Duodenal mucosa (tissue), 2 donors: ENCODE data around the gene KHDC1L.
"Not testable (repeated sequence)": the region's sequence is repeated elsewhere in the genome, so short reads cannot be mapped to it uniquely, and the experiment has no call there.

ENCODE experiments used
- H3K27ac ChIP-seq: one replicate; pipeline ENCODE4 v1.7.0; 2013; ENCODE audit warnings: low read depth, low read length
- H3K27me3 ChIP-seq, 2 donors: one replicate each; pipeline ENCODE4 v1.7.0; 2013; ENCODE audit warnings: low read length in 2 of 2, control low read depth in 1 of 2; ENCODE audit not compliant: insufficient read depth in 2 of 2, control insufficient read depth in 1 of 2
- H3K36me3 ChIP-seq, 2 donors: one replicate each; pipeline ENCODE4 v1.7.0; 2013; ENCODE audit warnings: low read length in 2 of 2, control low read depth in 1 of 2; ENCODE audit not compliant: insufficient read depth in 2 of 2, control insufficient read depth in 1 of 2
- H3K4me1 ChIP-seq, 2 donors: one replicate each; pipeline ENCODE4 v1.7.0; 2013; ENCODE audit warnings: low read length in 2 of 2, control low read depth in 1 of 2; ENCODE audit not compliant: insufficient read depth in 2 of 2, control insufficient read depth in 1 of 2
- H3K4me3 ChIP-seq, 2 donors: one replicate each; pipeline ENCODE4 v1.7.0; 2013; ENCODE audit warnings: low read length in 2 of 2, low read depth in 1 of 2
- H3K9ac ChIP-seq, 2 donors: one replicate each; pipeline ENCODE4 v1.7.0; 2013; ENCODE audit warnings: low read length in 2 of 2, low read depth in 1 of 2
- H3K9me3 ChIP-seq, 2 donors: one replicate each; pipeline ENCODE4 v1.7.0; 2013; ENCODE audit warnings: low read length in 2 of 2, control low read depth in 1 of 2; ENCODE audit not compliant: control insufficient read depth in 1 of 2

The KHDC1L gene

DNA sequence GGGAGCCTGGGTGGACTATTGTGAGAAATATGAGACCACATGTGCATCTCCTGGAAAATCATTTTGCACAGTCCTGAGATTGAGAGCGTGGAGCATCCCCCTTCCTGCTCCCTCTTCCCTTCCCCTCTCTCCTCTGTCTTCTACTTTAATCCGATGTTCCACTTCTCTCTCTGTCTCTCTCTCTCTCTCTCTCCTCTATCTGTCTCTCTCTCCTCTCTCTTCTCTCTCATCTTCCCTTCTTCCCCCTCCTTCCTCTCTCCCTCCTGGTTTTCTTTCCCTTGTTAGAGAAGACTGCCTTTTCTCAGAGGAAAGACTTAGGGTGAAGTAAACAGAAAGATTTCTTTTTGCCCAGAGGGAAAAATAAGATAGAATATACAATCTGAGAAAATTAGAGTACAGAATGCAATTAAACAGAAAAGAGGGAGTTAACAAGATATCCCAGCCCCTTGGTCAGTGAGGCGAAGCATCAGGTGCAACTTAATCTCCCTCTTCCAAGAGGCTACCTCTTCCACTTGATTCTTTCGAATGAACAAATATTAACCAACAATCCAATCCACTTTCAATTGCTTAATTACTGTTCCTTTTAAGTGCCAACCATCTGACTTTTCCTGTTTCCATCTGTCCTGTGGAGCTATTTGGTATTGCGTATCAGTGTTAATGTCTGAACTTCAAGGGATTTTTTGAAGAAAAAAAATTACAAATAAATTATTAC lies 23.1 kb upstream of the KHDC1L start:
- H3K27ac ChIP-seq, result no peak overlapping the region
- no peak overlapping the region for H3K4me3 ChIP-seq
- H3K36me3 ChIP-seq, result no peaks in the 10 kb centered on the region
- H3K9me3 ChIP-seq, result no peaks in the 10 kb centered on the region
- no peaks in the 10 kb centered on the region for H3K4me1 ChIP-seq
- H3K27me3 ChIP-seq, result no peaks in the 10 kb centered on the region
- H3K9ac ChIP-seq, result no peak overlapping the region

- Histone ChIP-seq H3K4me3 (no peak overlapping the region), H3K27ac (no peak overlapping the region)
These were observed 16.7 kb upstream of the KHDC1L start for GRCh38 chr6:73242001-73242400.

DNA sequence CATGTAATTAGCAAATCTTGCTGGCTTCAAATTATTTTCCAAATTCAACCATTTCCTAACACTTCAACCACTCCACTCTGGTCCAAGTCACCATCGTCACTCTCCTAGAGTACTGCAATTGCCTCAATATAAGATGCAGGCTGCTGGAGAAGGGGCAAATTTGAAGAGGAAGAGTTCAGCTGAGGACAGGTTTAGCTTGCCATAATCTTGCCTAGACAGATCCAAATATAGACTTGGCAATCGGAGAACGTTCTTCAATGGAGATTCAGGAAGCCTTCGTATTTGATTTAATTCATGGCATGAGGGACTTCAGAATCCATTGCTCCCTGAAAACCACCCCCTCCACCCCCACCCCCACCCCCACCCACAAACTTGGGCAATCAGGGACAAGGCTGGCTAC lies 15.4 kb upstream of the KHDC1L start:
- Histone ChIP-seq H3K4me3 (no peak overlapping the region), H3K27ac (no peak overlapping the region), H3K9me3 (no peaks in the 10 kb centered on the region), H3K4me1 (no peaks in the 10 kb centered on the region), H3K27me3 (no peaks in the 10 kb centered on the region), H3K36me3 (no peaks in the 10 kb centered on the region), H3K9ac (no peak overlapping the region)

More at GRCh38 chr6:73242001-73242400, 16.7 kb upstream of the KHDC1L start:
- no peak overlapping the region for H3K9ac ChIP-seq
- H3K4me1 ChIP-seq, result no peaks in the 10 kb centered on the region
- no peaks in the 10 kb centered on the region for H3K36me3 ChIP-seq
- H3K27me3 ChIP-seq, result no peaks in the 10 kb centered on the region
- no peaks in the 10 kb centered on the region for H3K9me3 ChIP-seq

DNA sequence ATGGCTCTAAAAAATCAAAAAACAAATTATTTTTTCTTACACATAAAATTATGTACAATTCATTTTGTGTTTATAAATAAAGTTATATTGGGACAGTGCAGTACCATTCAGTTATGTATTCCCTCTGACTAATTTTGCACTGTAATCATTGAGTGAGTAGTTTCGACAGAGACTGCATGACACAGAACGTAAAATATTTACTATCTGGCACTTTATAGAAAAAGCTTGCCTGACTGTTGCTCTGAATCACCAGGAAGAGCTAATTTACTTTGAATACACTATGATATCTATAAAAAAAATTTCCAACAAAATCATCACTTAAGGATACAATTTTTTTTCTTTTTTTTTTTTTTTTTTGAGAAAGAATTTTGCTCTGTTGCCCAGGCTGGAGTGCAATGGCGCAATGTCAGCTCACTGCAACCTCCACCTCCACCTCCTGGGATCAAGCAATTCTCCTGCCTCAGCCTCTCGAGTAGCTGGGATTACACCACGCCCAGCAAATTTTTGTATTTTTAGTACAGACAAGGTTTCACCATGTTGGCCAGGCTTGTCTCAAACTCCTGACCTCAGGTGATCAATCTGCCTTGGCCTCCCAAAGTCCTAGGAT lies 11.0 kb upstream of the KHDC1L start:
- Histone ChIP-seq H3K36me3 (no peaks in the 10 kb centered on the region), H3K9ac (no peak overlapping the region), H3K9me3 (no peaks in the 10 kb centered on the region), H3K27me3 (no peaks in the 10 kb centered on the region), H3K4me1 (no peaks in the 10 kb centered on the region), H3K4me3 (no peak overlapping the region), H3K27ac (no peak overlapping the region)

DNA sequence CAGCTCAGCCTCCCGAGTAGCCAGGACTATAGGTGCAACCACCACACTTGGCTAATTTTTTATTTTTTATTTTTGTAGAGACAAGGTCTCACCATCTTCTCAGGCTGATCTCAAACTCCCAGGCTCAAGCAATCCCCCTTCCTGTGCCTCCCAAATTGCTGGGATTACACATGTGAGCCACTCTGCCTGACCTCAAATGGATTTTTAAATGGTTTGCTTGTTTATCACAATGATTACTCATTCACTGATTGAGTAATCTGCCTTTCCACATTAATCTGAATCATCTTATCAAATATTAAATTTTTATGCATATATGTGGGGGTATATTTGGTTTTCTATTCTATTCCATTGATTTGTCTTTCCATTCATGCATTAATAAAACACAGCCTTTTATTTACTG lies 9.4 kb upstream of the KHDC1L start:
- Histone ChIP-seq H3K27ac (no peak overlapping the region), H3K9ac (no peak overlapping the region), H3K4me3 (no peak overlapping the region), H3K36me3 (no peaks in the 10 kb centered on the region), H3K9me3 (no peaks in the 10 kb centered on the region), H3K27me3 (no peaks in the 10 kb centered on the region), H3K4me1 (no peaks in the 10 kb centered on the region)

- H3K9ac ChIP-seq, H3K9me3 ChIP-seq, H3K4me1 ChIP-seq, H3K27me3 ChIP-seq, H3K4me3 ChIP-seq, H3K27ac ChIP-seq, H3K36me3 ChIP-seq: not testable (repeated sequence)
These were observed 8.7 kb upstream of the KHDC1L start for GRCh38 chr6:73233971-73234370.

DNA sequence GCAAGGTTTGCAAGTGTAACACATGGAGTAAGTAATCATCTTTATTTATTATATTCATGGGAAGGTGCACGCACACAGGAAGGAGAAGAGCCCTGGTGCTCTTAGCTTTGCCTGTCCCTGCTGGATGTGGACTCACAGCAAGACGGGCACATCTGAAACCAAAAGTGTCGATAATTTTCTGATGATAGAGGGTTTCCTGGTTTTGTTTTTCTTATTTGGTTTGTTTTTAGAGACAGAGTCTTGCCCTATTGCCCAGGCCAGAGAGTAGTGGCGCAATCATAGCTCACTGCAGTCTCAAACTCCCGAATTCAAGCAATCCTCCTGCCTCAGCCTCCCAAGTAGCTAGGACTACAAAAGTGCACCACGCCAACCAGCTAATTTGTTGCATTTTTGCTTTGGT lies 7.8 kb upstream of the KHDC1L start:
- Histone ChIP-seq H3K27me3 (no peaks in the 10 kb centered on the region), H3K4me1 (no peaks in the 10 kb centered on the region), H3K9ac (no peak overlapping the region), H3K9me3 (no peaks in the 10 kb centered on the region), H3K27ac (no peak overlapping the region), H3K36me3 (no peaks in the 10 kb centered on the region), H3K4me3 (no peak overlapping the region)

- H3K4me1 ChIP-seq, result no peaks in the 10 kb centered on the region
- no peaks in the 10 kb centered on the region for H3K36me3 ChIP-seq
- H3K27ac ChIP-seq, result no peak overlapping the region
- no peaks in the 10 kb centered on the region for H3K9me3 ChIP-seq
- H3K27me3 ChIP-seq, result no peaks in the 10 kb centered on the region
- H3K9ac ChIP-seq, result no peak overlapping the region
- H3K4me3 ChIP-seq, result no peak overlapping the region
These were observed 6.7 kb upstream of the KHDC1L start for GRCh38 chr6:73231986-73232391.

- H3K9ac ChIP-seq, result no peak overlapping the region
- H3K4me3 ChIP-seq, result no peak overlapping the region
- no peaks in the 10 kb centered on the region for H3K9me3 ChIP-seq
These were observed 2.4 kb upstream of the KHDC1L start for GRCh38 chr6:73227606-73228255.

GRCh38 chr6:73216859-73217258 lies 8.4 kb downstream of the KHDC1L start:
- H3K9me3 ChIP-seq, result no peaks in the 10 kb centered on the region
- H3K27me3 ChIP-seq, result no peaks in the 10 kb centered on the region
- H3K36me3 ChIP-seq, result no peaks in the 10 kb centered on the region
- no peaks in the 10 kb centered on the region for H3K4me1 ChIP-seq
- H3K9ac ChIP-seq, result no peak overlapping the region
- no peak overlapping the region for H3K4me3 ChIP-seq
- no peak overlapping the region for H3K27ac ChIP-seq

More at GRCh38 chr6:73227606-73228255, 2.4 kb upstream of the KHDC1L start:
- Histone ChIP-seq H3K4me1 (no peaks in the 10 kb centered on the region), H3K27ac (no peak overlapping the region), H3K36me3 (no peaks in the 10 kb centered on the region), H3K27me3 (no peaks in the 10 kb centered on the region)
